H1 (cell line): Measurements from ENCODE around the gene SPPL2B. TPM values are rescaled to one million over a fixed set of nuclear protein-coding genes. Genes with fewer than 3 reads are reported as not detected.

Experiments
- KDM4A ChIP-seq: IDR thresholded peaks from one replicate; pipeline ENCODE4 v1.7.1; 2012; ENCODE audit warnings: low read depth, mild to moderate bottlenecking, moderate library complexity, low read length, inconsistent platforms; ENCODE audit not compliant: severe bottlenecking
- TAF7 ChIP-seq: optimal IDR thresholded peaks from 2 replicates; pipeline ENCODE3; 2011; ENCODE audit warnings: low read depth, mild to moderate bottlenecking, inconsistent platforms, low read length, moderate library complexity, borderline replicate concordance
- polyA plus RNA-seq, 7 experiments: library from polyadenylated mRNA; depleted of rRNA in 3 of 7; stranded (reverse) in 5 of 7; unstranded in 2 of 7; fragments of >200 nt in 5 of 7; fragments of 200-250 nt in 2 of 7; gene quantifications; 1 replicate in 5 of 7; 2 replicates in 1 of 7; 4 replicates in 1 of 7; pipeline versions ENCODE4 v1.2.1 to v1.2.3, GENCODE V29; 2011 to 2013; ENCODE audit warnings: missing spikeins in 2 of 7, mixed read lengths in 2 of 7
- total RNA-seq: library from RNA; stranded (reverse); fragmentation: NEBNext Ultra II Directional; extraction: Animal tissue kit (Norgen Biotek cat#: 25700); gene quantifications from 2 replicates; pipeline ENCODE4 v1.2.1, GENCODE V29; 2021
- TF ChIP-seq, protein P1 (sequence below): fragments of 300-600 bp; sonication (generic); IDR thresholded peaks from 2 replicates; pipeline ENCODE4 v1.7.1; 2012; ENCODE audit warnings: low read length, moderate library complexity, mild to moderate bottlenecking, inconsistent platforms; ENCODE audit not compliant: insufficient replicate concordance

SPPL2B gene
- total and polyA plus RNA-seq, 2 of the 8 experiments (the other 6 are each of a cell fraction or from before 2014, with no cell fraction given) = 34.8 to 55.7 TPM

DNA sequence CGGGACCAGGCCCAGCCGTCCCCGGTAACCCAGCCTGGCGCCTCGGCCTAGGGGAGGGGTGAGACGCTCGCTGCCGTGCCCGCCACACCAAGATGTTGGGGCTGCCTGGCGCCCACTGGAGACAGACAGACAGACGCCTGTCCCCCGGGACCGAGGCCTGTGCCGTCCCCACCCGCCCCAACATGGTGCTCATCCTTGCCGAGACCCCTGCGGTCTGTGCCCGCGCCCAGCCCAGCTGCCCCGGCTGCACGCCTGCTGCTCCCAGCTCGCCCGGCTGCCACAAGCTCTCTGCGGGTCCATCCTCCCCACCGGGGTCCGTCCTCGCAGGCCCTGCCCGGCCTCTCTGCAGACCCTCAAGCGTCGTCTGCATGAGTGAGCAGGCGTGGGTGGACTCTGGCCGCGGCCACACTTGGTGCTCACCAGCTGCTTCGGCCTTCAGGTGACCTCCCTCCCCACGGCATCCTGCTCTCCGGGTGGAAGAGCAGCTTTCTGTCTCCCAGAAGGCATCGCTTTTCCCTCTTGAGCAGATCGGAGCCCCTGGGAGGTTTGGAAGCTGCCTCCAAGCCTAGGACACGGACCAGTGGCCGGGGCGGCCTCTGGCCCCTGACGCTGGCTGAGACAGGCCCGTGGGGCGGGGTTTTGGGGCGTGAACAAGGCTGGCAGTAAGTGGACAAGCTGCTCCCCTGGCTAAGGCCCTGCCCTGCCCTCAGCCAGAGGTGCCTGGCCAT, 24.8 kb downstream of the SPPL2B start (continued):
- TF ChIP-seq, protein P1, sequence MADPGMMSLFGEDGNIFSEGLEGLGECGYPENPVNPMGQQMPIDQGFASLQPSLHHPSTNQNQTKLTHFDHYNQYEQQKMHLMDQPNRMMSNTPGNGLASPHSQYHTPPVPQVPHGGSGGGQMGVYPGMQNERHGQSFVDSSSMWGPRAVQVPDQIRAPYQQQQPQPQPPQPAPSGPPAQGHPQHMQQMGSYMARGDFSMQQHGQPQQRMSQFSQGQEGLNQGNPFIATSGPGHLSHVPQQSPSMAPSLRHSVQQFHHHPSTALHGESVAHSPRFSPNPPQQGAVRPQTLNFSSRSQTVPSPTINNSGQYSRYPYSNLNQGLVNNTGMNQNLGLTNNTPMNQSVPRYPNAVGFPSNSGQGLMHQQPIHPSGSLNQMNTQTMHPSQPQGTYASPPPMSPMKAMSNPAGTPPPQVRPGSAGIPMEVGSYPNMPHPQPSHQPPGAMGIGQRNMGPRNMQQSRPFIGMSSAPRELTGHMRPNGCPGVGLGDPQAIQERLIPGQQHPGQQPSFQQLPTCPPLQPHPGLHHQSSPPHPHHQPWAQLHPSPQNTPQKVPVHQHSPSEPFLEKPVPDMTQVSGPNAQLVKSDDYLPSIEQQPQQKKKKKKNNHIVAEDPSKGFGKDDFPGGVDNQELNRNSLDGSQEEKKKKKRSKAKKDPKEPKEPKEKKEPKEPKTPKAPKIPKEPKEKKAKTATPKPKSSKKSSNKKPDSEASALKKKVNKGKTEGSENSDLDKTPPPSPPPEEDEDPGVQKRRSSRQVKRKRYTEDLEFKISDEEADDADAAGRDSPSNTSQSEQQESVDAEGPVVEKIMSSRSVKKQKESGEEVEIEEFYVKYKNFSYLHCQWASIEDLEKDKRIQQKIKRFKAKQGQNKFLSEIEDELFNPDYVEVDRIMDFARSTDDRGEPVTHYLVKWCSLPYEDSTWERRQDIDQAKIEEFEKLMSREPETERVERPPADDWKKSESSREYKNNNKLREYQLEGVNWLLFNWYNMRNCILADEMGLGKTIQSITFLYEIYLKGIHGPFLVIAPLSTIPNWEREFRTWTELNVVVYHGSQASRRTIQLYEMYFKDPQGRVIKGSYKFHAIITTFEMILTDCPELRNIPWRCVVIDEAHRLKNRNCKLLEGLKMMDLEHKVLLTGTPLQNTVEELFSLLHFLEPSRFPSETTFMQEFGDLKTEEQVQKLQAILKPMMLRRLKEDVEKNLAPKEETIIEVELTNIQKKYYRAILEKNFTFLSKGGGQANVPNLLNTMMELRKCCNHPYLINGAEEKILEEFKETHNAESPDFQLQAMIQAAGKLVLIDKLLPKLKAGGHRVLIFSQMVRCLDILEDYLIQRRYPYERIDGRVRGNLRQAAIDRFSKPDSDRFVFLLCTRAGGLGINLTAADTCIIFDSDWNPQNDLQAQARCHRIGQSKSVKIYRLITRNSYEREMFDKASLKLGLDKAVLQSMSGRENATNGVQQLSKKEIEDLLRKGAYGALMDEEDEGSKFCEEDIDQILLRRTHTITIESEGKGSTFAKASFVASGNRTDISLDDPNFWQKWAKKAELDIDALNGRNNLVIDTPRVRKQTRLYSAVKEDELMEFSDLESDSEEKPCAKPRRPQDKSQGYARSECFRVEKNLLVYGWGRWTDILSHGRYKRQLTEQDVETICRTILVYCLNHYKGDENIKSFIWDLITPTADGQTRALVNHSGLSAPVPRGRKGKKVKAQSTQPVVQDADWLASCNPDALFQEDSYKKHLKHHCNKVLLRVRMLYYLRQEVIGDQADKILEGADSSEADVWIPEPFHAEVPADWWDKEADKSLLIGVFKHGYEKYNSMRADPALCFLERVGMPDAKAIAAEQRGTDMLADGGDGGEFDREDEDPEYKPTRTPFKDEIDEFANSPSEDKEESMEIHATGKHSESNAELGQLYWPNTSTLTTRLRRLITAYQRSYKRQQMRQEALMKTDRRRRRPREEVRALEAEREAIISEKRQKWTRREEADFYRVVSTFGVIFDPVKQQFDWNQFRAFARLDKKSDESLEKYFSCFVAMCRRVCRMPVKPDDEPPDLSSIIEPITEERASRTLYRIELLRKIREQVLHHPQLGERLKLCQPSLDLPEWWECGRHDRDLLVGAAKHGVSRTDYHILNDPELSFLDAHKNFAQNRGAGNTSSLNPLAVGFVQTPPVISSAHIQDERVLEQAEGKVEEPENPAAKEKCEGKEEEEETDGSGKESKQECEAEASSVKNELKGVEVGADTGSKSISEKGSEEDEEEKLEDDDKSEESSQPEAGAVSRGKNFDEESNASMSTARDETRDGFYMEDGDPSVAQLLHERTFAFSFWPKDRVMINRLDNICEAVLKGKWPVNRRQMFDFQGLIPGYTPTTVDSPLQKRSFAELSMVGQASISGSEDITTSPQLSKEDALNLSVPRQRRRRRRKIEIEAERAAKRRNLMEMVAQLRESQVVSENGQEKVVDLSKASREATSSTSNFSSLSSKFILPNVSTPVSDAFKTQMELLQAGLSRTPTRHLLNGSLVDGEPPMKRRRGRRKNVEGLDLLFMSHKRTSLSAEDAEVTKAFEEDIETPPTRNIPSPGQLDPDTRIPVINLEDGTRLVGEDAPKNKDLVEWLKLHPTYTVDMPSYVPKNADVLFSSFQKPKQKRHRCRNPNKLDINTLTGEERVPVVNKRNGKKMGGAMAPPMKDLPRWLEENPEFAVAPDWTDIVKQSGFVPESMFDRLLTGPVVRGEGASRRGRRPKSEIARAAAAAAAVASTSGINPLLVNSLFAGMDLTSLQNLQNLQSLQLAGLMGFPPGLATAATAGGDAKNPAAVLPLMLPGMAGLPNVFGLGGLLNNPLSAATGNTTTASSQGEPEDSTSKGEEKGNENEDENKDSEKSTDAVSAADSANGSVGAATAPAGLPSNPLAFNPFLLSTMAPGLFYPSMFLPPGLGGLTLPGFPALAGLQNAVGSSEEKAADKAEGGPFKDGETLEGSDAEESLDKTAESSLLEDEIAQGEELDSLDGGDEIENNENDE = no peak
- TF ChIP-seq TAF7 (no peak), KDM4A (no peak)
